Measurements from ENCODE around the gene TMEM61.

Gene TMEM61

DNA sequence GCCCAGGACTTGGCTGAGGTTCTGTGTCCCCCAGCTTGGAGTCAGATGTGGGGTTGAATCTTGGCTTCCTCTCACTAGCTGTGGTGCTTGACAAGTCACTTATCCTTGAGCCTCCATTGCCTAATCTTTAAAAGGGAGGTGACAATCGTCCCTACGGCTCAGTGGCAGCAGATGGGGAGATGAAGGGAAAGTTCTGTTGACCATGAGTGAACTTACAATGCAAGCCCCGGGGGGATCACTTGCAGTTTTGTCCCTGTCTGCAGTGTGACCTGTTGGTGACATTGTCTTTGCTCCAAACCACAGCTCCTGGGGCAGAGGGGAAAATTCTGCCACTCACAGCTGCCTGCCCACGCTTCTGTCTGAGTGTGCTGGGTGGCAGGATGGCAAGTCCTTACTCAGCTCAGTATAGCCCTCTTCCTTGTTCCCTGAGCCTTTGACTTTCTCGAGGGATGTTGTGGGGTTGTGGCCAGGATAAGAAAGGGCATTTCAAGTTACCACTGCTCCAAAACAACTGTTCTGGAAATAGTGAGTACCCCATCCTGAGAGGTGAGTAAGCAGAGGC is 60.6 kb downstream of the TMEM61 start:
- H3K4me3 ChIP-seq (replicated peaks in 1 of 2; ENCODE audit: low read depth in 2 of 2, low read length in 2 of 2): no peak overlapping the region
- TF ChIP-seq CTCF (IDR thresholded peaks at IDR 0.05; ENCODE audit: low read depth, low read length): no peak
- no peak for DNase-seq (ENCODE audit: low read depth in 2 of 2)

DNA sequence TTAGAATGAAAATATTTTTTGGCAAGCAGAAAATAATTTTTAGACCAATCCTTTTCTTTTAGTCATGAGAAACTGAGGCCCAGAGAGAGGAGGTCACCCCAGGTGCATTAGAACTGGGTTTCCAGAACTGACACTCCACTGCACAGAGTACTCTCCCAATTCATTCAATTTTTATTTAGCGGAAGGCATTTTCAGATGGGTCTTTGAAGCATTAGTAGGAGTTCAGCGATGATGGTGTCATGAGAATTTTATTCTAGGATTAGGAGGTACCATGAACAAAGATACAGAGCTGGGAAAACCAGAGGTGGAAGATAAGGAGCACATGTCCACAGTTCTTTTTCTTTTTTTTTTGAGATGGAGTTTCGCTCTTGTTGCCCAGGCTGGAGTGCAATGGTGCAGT is 61.2 kb downstream of the TMEM61 start:
- H3K4me3 ChIP-seq (replicated peaks in 1 of 2; ENCODE audit: low read depth in 2 of 2, low read length in 2 of 2): no peak overlapping the region
- no peak for TF ChIP-seq CTCF (IDR thresholded peaks at IDR 0.05; ENCODE audit: low read depth, low read length)
- no peak for DNase-seq (ENCODE audit: low read depth in 2 of 2)
